OCI-LY1 (cell line): ENCODE results near the gene GLI3.

Source experiments
- H2AFZ ChIP-seq: fragments of 200-600 bp; sonication (generic), shearing (Covaris generic); 2 replicates; pipeline ENCODE4 v1.6.0; 2014; ENCODE audit warnings: antibody characterized with exemption, mild to moderate bottlenecking, low read length
- H3F3A ChIP-seq: fragments of 200-600 bp; sonication (generic), shearing (Covaris generic); 2 replicates; pipeline ENCODE4 v1.6.0; 2014; ENCODE audit warnings: mild to moderate bottlenecking, antibody characterized with exemption, low read length, moderate library complexity; ENCODE audit not compliant: insufficient read depth
- H3K27ac ChIP-seq: fragments of 200-600 bp; sonication (generic); 2 replicates; pipeline ENCODE4 v1.5.1; 2014; ENCODE audit warnings: low read length, mixed run types, mild to moderate bottlenecking, low read depth; ENCODE audit not compliant: poor library complexity, severe bottlenecking
- H3K27me3 ChIP-seq: fragments of 200-600 bp; sonication (generic); 2 replicates; pipeline ENCODE4 v1.6.0; 2014; ENCODE audit warnings: antibody characterized with exemption, mild to moderate bottlenecking, low read length, moderate library complexity; ENCODE audit not compliant: insufficient read depth
- H3K36me3 ChIP-seq: fragments of 200-600 bp; sonication (generic); 2 replicates; pipeline ENCODE4 v1.6.1; 2014; ENCODE audit warnings: mild to moderate bottlenecking, antibody characterized with exemption, low read length, moderate library complexity, mixed read lengths; ENCODE audit not compliant: insufficient read depth
- H3K4me1 ChIP-seq: fragments of 200-600 bp; sonication (generic); 2 replicates; pipeline ENCODE4 v1.5.1; 2014; ENCODE audit warnings: mild to moderate bottlenecking, low read length, moderate library complexity; ENCODE audit not compliant: insufficient read depth, severe bottlenecking
- H3K4me2 ChIP-seq: fragments of 200-600 bp; sonication (generic), shearing (Covaris generic); 2 replicates; pipeline ENCODE4 v1.6.1; 2014; ENCODE audit warnings: low read length
- H3K4me3 ChIP-seq: fragments of 200-600 bp; sonication (generic); 2 replicates; pipeline ENCODE4 v1.5.1; 2014; ENCODE audit warnings: low read length, low read depth, mild to moderate bottlenecking, mixed read lengths; ENCODE audit not compliant: poor library complexity, severe bottlenecking
- H3K79me2 ChIP-seq: fragments of 200-600 bp; shearing (Covaris generic); 2 replicates; pipeline ENCODE4 v1.6.1; 2016; ENCODE audit warnings: mixed run types, low read length, mixed read lengths; ENCODE audit not compliant: insufficient read depth
- H3K9ac ChIP-seq: fragments of 200-600 bp; sonication (generic), shearing (Covaris generic); 2 replicates; pipeline ENCODE4 v1.6.1; 2014; ENCODE audit warnings: mild to moderate bottlenecking, low read length, mixed read lengths
- H3K9me2 ChIP-seq: fragments of 200-600 bp; sonication (generic), shearing (Covaris generic); 2 replicates; pipeline ENCODE4 v1.6.1; 2014; ENCODE audit warnings: low read depth, mild to moderate bottlenecking, low read length, mixed read lengths
- H3K9me3 ChIP-seq: fragments of 200-600 bp; shearing (Covaris generic); 2 replicates; pipeline ENCODE4 v1.6.1; 2014; ENCODE audit warnings: low read length, mixed read lengths
- H4K20me1 ChIP-seq: fragments of 200-600 bp; sonication (generic), shearing (Covaris generic); 2 replicates; pipeline ENCODE4 v1.6.0; 2016; ENCODE audit warnings: mild to moderate bottlenecking, low read length; ENCODE audit not compliant: insufficient read depth
- CTCF ChIP-seq: fragments of 200-600 bp; sonication (generic), shearing (Covaris generic); IDR thresholded peaks from 2 replicates; pipeline ENCODE4 v1.5.1; 2017; ENCODE audit warnings: mild to moderate bottlenecking, antibody characterized with exemption, low read length, moderate library complexity, mixed read lengths
- EZH2 ChIP-seq: fragments of 200-600 bp; sonication (generic), shearing (Covaris generic); IDR thresholded peaks from 2 replicates; pipeline ENCODE4 v1.8.0; 2017; ENCODE audit warnings: borderline replicate concordance, mixed run types, mild to moderate bottlenecking, antibody characterized with exemption, low read length, moderate library complexity, mixed read lengths

The GLI3 gene

GRCh38 chr7:42192851-42193461 is 44.1 kb downstream of the GLI3 start:
- no peak overlapping the region for H2AFZ ChIP-seq
- H3K9ac ChIP-seq = no peak overlapping the region
- H3K27ac ChIP-seq = no peak overlapping the region
- H3K4me1 ChIP-seq = no peaks in the 10 kb centered on the region
- TF ChIP-seq EZH2 (no peak), CTCF (no peak)
- no peaks in the 10 kb centered on the region for H3K36me3 ChIP-seq
- no peak overlapping the region for H3K4me2 ChIP-seq
- no peaks in the 10 kb centered on the region; the same call in 1 of the 2 replicates for H3K9me3 ChIP-seq
- H3K4me3 ChIP-seq = no peak overlapping the region
- no peaks in the 10 kb centered on the region for H3F3A ChIP-seq
- no peaks in the 10 kb centered on the region for H3K79me2 ChIP-seq
- peaks cover 4% of the 10 kb centered on the region; the same call in 1 of the 2 replicates for H3K27me3 ChIP-seq
- H4K20me1 ChIP-seq = no peaks in the 10 kb centered on the region
- H3K9me2 ChIP-seq = no peaks in the 10 kb centered on the region

- H3K4me2 ChIP-seq = no peak overlapping the region
- no peak for TF ChIP-seq EZH2
- TF ChIP-seq CTCF = no peak
- H3K36me3 ChIP-seq = no peaks in the 10 kb centered on the region
- H3K9ac ChIP-seq = no peak overlapping the region
- H3K4me1 ChIP-seq = no peaks in the 10 kb centered on the region
- no peaks in the 10 kb centered on the region; the same call in 1 of the 2 replicates for H3K9me3 ChIP-seq
- H3K79me2 ChIP-seq = no peaks in the 10 kb centered on the region
- no peak overlapping the region for H3K4me3 ChIP-seq
- no peaks in the 10 kb centered on the region for H3K9me2 ChIP-seq
- peaks cover 4% of the 10 kb centered on the region; the same call in 1 of the 2 replicates for H3K27me3 ChIP-seq
- no peak overlapping the region for H3K27ac ChIP-seq
- H2AFZ ChIP-seq = no peak overlapping the region
- no peaks in the 10 kb centered on the region for H4K20me1 ChIP-seq
- no peaks in the 10 kb centered on the region for H3F3A ChIP-seq
Observed at GRCh38 chr7:42192066-42192465, 44.9 kb downstream of the GLI3 start.

GRCh38 chr7:42189535-42189934 is 47.5 kb downstream of the GLI3 start:
- Histone ChIP-seq H3K79me2 (no peaks in the 10 kb centered on the region), H3K9ac (no peak overlapping the region), H3F3A (no peaks in the 10 kb centered on the region), H3K9me3 (no peaks in the 10 kb centered on the region; the same call in 1 of the 2 replicates), H3K4me1 (no peaks in the 10 kb centered on the region), H3K4me2 (no peak overlapping the region), H2AFZ (no peak overlapping the region), H3K9me2 (no peaks in the 10 kb centered on the region), H3K27me3 (no peaks in the 10 kb centered on the region; the same call in 1 of the 2 replicates), H3K27ac (no peak overlapping the region), H3K36me3 (no peaks in the 10 kb centered on the region), H3K4me3 (no peak overlapping the region), H4K20me1 (no peaks in the 10 kb centered on the region)
- no peak for TF ChIP-seq CTCF
